D721Med (cell line): ENCODE measurements around the gene GSG1L.

Source experiments
- DNase-seq: peaks from one replicate; pipeline ENCODE4 v3.0.0; 2011; ENCODE audit warnings: low spot score; ENCODE audit not compliant: insufficient read length
- FAIRE-seq: peaks from 2 replicates; lab custom pipeline; 2011; peaks lifted over from hg19 to GRCh38; lab: Jason Lieb, UNC
- CTCF ChIP-seq: IDR thresholded peaks from 2 replicates; pipeline ENCODE4 v1.5.1; 2012; ENCODE audit warnings: mild to moderate bottlenecking, control low read depth; ENCODE audit not compliant: insufficient read depth; ENCODE audit errors: missing control alignments

Gene GSG1L

GRCh38 chr16:28086186-28087139, 22.9 kb upstream of the GSG1L start:
- DNase-seq (no peak), FAIRE-seq (no peak)
- no peak for TF ChIP-seq CTCF

GRCh38 chr16:28085389-28086171, 22.1 kb upstream of the GSG1L start:
- DNase-seq (no peak), FAIRE-seq (no peak)
- TF ChIP-seq CTCF = no peak

GRCh38 chr16:28084209-28084608, 20.7 kb upstream of the GSG1L start:
- DNase-seq (no peak), FAIRE-seq (no peak)
- no peak for TF ChIP-seq CTCF

- FAIRE-seq = no peak
- peak; percentile 74 for DNase-seq
- no peak for TF ChIP-seq CTCF
These were observed 19.1 kb upstream of the GSG1L start for GRCh38 chr16:28082624-28083023.

DNA sequence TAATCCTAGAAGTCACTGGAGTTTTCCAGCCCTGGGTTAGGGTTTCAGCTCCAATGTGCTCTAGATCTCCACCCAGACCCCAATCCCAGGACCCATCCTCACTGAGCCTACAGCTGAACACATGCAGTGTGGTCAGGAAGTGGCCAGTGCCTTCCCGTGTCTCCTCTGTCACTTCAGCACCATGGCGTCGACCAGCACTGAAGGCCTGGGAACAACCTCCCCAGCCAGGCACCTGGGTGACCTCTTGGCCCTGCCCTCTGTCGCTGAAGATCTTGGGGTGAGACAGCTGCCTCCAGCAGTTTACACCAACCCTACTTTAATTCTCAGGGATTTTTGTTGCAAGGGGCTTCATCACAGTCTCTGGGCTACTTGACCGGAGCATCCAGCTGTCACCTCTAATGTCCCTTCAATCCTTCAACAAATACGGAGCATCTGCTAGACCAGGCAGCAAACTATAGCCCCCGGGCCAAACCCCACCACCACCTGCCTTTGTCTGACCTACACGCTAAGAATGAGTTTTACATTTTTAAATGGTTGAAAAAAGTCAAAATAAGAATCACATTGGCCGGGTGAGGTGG, 18.0 kb upstream of the GSG1L start:
- FAIRE-seq = no peak
- DNase-seq = no peak
- TF ChIP-seq CTCF = no peak

DNA sequence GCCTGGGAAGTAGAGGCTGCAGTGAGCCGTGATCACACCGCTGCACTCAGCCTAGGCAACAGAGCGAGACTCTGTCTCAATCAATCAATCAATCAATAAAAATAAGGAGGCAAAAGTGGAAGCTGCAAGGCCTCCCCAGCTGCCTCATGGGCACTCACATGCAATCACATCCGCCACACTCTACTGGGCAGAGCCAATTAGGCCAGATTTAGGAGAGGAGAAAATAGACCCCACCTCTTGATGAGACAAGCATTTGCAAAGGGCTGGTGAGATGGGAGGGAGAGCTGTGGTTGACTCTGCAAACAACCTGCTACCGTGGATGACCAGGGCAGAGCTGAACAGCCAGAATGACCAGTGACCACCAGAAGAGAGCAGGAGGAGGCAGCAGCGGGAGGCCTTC, 14.7 kb upstream of the GSG1L start:
- no peak for FAIRE-seq
- TF ChIP-seq CTCF = no peak
- no peak for DNase-seq
